Measurements from ENCODE around the gene OOSP2. TPM values are rescaled to one million over a fixed set of nuclear protein-coding genes. Genes with fewer than 3 reads are reported as not detected.

The OOSP2 gene
- total RNA-seq, 2 donors from 2014 or later, result not detected

DNA sequence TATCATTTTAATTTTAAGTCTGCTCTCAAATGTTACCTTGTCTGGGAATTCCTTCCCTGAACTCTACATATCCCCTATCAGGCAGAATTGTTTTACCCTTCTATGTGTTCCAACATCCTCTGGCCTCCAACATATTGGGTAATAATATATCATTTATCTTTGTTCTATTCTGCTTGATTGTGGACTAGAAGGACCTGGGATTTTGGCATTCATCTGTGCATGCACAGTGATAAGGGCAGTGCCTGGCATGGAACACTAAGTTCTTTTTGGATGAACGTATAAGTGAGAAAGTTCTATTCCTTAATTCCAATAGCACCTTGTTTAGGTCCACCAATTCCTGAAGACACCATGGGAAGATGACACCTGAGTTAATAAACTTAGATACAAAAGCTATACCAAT, 47.0 kb downstream of the OOSP2 start:
- no peak for DNase-seq
- Mint-ChIP-seq H3K27me3 (ENCODE audit: low read depth) (peaks cover 31% of the 10 kb centered on the region), H3K36me3 (ENCODE audit: insufficient read depth in 2 of 2) (no peaks in the 10 kb centered on the region), H3K4me1 (ENCODE audit: low read depth) (no peaks in the 10 kb centered on the region), H3K4me3 (no peak overlapping the region), H3K9me3 (peaks cover 0 to 1% of the 10 kb centered on the region in 2 donors), H3K27ac (no peak overlapping the region)
- no peak for ATAC-seq (replicated peaks in 1 of 2)

DNA sequence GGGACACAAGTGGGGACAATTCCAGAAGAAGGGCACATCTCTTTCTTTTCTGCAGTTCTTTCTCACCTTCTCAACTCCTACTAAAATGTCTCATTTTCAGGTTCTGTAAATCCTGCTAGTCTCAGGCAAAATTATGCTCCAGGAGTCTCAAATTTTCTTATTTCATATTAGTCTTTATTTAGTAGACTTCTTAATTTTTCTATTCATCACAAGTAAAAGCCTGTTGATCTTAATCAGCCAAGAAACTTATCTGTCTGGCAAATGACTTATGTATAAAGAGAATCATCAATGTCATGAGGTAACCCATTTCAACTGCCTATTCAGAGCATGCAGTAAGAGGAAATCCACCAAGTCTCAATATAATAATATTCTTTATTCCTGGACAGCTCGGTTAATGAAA, 48.2 kb downstream of the OOSP2 start, which contains the start of gene MS4A2:
Gene MS4A2 (plus strand): TSS at position 301 of the 400 bp plus-strand sequence. CDS start 102 bp downstream, outside the sequence.
- H3K4me3 Mint-ChIP-seq, result no peak within 1 kb of the TSS
- no peak within 1 kb of the TSS for H3K27ac Mint-ChIP-seq
- H3K36me3 Mint-ChIP-seq (ENCODE audit: insufficient read depth in 2 of 2), result no peaks in the 10 kb centered on the region
- no peak for ATAC-seq (replicated peaks in 1 of 2)
- H3K27me3 Mint-ChIP-seq (ENCODE audit: low read depth), result peaks cover 31% of the 10 kb centered on the region
- DNase-seq, result no peak
- no peaks in the 10 kb centered on the region for H3K9me3 Mint-ChIP-seq
- H3K4me1 Mint-ChIP-seq (ENCODE audit: low read depth), result no peaks in the 10 kb centered on the region

DNA sequence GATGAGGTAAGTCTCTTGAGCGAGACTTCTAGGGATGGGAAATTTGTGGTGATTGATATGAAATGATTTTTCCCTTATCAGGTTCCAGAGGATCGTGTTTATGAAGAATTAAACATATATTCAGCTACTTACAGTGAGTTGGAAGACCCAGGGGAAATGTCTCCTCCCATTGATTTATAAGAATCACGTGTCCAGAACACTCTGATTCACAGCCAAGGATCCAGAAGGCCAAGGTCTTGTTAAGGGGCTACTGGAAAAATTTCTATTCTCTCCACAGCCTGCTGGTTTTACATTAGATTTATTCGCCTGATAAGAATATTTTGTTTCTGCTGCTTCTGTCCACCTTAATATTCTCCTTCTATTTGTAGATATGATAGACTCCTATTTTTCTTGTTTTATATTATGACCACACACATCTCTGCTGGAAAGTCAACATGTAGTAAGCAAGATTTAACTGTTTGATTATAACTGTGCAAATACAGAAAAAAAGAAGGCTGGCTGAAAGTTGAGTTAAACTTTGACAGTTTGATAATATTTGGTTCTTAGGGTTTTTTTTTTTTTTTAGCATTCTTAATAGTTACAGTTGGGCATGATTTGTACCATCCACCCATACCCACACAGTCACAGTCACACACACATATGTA, 55.4 kb downstream of the OOSP2 start:
- ATAC-seq (replicated peaks in 1 of 2), result no peak
- peaks cover 20% of the 10 kb centered on the region for H3K27me3 Mint-ChIP-seq (ENCODE audit: low read depth)
- H3K9me3 Mint-ChIP-seq, result no peaks in the 10 kb centered on the region
- H3K27ac Mint-ChIP-seq, result no peak overlapping the region
- H3K36me3 Mint-ChIP-seq (ENCODE audit: insufficient read depth in 2 of 2), result no peaks in the 10 kb centered on the region
- DNase-seq, result no peak
- no peak overlapping the region for H3K4me3 Mint-ChIP-seq
- no peaks in the 10 kb centered on the region for H3K4me1 Mint-ChIP-seq (ENCODE audit: low read depth)

DNA sequence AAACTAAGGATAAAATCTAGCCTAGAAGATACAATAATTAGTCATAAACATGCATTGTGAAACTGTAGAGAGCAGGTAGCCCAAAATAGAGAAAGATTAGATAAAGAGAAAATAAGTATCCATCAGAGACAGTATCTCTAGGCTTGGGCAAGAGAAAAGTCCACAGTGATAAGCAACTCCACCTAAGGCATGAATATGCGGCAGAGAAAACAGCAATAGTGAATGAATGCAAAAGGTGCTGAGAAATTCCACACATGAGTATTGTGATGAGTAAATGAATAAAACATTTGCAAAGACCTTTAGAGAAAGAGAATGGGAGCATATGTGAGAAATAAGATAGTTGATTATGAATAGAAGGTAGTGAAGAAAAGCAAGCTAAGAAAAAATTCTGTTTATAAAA, 57.0 kb downstream of the OOSP2 start:
- no peak overlapping the region for H3K4me3 Mint-ChIP-seq
- H3K4me1 Mint-ChIP-seq (ENCODE audit: low read depth), result peaks cover 7% of the 10 kb centered on the region
- H3K27me3 Mint-ChIP-seq (ENCODE audit: low read depth), result peaks cover 21% of the 10 kb centered on the region
- no peak overlapping the region for H3K27ac Mint-ChIP-seq
- H3K36me3 Mint-ChIP-seq (ENCODE audit: insufficient read depth in 2 of 2), result no peaks in the 10 kb centered on the region
- ATAC-seq (replicated peaks in 1 of 2) (no peak), DNase-seq (no peak)
- no peaks in the 10 kb centered on the region for H3K9me3 Mint-ChIP-seq

Other genes starting within 250 kb of the OOSP2 start
- gene MRPL16, start 229.6 kb upstream of the OOSP2 start, total RNA-seq, result 10 to 100 TPM; 53.8 to 58.0 TPM
- gene CBLIF, start 194.9 kb upstream of the OOSP2 start, total RNA-seq, result not detected
- gene TCN1, start 173.9 kb upstream of the OOSP2 start, total RNA-seq, result not detected
- gene OOSP3, start 161.6 kb upstream of the OOSP2 start, total RNA-seq, result not detected
- not detected for gene OOSP1, start 102.0 kb upstream of the OOSP2 start, total RNA-seq
- not detected for gene OOSP4A, start 76.4 kb upstream of the OOSP2 start, total RNA-seq
- not detected for gene OOSP4B, start 23.2 kb upstream of the OOSP2 start, total RNA-seq
- not detected for gene MS4A3, start 16.3 kb downstream of the OOSP2 start, total RNA-seq
- gene MS4A2, start 48.3 kb downstream of the OOSP2 start, total RNA-seq, result not detected
- not detected for gene MS4A6A, start 142.7 kb downstream of the OOSP2 start, total RNA-seq
- gene MS4A4E, start 202.7 kb downstream of the OOSP2 start, total RNA-seq, result not detected
- not detected for gene MS4A4A, start 240.3 kb downstream of the OOSP2 start, total RNA-seq